SK-N-MC (cell line): ENCODE data around the gene ETV1.

Source experiments
- EZH2 ChIP-seq: fragments of 200-600 bp; sonication (generic); IDR thresholded peaks from one replicate; pipeline ENCODE4 v1.6.1; 2017; ENCODE audit warnings: antibody characterized with exemption
- FOXP2 ChIP-seq: optimal IDR thresholded peaks from 2 replicates; pipeline ENCODE3; 2011; ENCODE audit warnings: mild to moderate bottlenecking, moderate library complexity; ENCODE audit not compliant: insufficient read depth; ENCODE audit errors: extremely low read length, control extremely low read depth
- POLR2AphosphoS5 ChIP-seq: IDR thresholded peaks from 2 replicates; pipeline ENCODE4 v1.6.1; 2012; ENCODE audit warnings: mild to moderate bottlenecking, low read depth, low read length, borderline replicate concordance

DNA sequence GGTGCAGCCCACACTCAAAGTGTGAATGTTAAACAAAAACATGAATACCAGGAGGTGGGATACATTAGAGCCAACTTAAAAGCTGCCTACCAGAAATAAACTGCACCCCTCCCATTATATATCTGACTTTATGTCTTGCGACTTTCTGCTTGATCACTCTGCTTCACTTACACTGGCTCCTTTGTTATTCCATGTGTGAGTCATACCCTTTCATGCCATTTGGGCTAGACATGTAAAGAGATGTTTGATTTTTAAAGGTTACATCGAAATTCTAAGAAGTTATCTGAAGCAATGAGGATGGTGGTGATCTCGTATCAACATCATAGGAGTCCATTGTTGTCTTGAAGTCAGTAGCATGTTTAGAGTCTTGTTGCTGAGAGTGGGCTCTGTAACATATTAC lies 31.6 kb upstream of the ETV1 start:
- TF ChIP-seq POLR2AphosphoS5 (no peak), EZH2 (no peak), FOXP2 (no peak)
